Hematopoietic multipotent progenitor cell treated with erythropoietin and hydrocortisone succinate and interleukin-3 and kit ligand, for 17 days (in vitro differentiated cells): ENCODE data around the gene FAM76B.
A peak's percentile ranks its signal among the peaks of the same experiment; 100 is the strongest.
"Not testable (repeated sequence)": the region's sequence is repeated elsewhere in the genome, so short reads cannot be mapped to it uniquely, and the experiment has no call there.

Experiments
- DNase-seq: peaks from one replicate; pipeline ENCODE4 v3.0.0-alpha.2; 2015; ENCODE audit warnings: low spot score

Gene FAM76B

DNA sequence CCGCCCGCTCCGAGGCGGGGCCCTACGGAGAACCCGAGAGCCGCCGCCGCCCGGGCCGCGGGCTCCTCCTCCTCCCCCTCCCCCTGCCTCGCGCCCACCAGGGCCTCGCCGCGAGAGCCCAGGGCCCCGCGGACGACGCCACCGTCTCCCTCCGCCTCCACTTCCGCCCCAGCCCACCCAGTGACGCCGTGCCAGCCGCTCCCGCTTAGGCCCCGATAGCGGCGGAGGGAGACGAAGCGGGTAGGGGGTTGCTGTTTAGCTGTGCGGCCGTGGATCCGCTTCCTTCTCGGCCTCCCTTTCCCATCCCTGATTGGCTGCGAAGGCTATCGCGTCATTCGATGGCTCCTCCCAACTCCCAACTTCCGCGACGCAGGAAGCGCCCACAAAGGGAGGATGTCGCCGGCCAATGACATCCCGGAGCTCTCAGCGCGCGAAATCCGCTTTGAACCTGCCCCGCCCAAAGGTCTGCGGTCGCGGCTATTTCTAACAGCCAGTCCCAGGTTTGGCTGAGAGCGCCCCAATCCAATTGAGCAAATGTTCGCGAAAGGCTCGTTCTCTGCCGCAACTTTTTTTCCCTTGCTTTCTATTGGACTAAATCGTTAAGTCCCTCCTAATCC lies at the start of gene FAM76B:
Gene FAM76B, minus strand, starts transcription at position 277 of the 617 bp plus-strand sequence. CDS start 304 bp downstream, outside the sequence.
- DNase-seq, result peak; percentile 99

DNA sequence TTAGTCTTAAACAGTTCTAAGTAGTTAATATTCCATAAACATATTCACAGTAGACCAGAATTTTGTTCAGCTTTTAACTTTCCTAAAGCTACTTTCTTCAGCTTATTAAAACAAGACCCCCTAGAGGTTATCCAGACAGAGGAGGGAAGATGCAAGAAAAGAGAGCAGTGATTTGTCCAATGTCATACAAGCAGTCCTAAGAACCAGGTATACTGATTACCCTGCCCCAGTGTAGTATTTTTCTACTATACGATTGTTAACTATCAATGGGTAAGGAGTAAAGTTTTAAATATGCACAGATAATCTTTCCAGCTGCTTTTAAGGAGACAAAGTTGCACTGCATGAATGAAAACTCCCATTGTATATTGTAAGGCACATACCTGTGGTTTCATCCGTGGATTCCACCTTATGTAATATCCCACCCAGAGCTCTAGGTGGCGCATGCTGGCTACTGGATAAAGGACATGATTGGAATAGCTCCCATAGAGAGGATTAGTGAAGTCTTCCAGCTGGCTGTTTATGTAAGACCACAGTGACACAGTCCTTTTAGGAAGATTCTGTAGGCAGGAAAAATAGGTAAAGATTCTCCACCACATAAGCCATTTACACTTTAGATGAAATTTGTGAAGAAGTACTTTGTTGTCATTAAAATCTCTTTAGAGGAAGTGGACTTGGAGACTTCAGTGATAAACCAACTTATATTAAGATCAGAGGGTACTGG lies 46.3 kb upstream of the FAM76B start:
- DNase-seq, result peak; percentile 75

DNA sequence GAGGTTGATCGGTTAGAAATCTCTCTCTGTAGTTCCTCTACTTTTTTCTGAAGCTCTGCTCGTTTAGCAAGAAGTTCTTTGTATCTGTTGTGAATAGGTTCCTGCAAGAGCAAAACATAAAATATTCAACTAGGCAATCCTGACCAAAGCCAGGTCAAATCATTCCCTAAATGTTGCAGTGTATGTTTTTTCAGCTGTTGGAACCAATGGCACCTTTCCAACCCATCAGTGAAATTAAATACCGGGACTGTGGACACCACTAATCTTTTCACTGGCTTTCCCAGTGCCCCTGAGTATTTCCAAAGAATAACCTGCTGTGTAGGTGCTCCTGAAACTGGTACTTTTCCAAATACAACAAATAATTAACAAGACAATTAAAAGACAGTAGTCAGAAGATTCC lies 45.8 kb upstream of the FAM76B start:
- DNase-seq, result no peak

DNA sequence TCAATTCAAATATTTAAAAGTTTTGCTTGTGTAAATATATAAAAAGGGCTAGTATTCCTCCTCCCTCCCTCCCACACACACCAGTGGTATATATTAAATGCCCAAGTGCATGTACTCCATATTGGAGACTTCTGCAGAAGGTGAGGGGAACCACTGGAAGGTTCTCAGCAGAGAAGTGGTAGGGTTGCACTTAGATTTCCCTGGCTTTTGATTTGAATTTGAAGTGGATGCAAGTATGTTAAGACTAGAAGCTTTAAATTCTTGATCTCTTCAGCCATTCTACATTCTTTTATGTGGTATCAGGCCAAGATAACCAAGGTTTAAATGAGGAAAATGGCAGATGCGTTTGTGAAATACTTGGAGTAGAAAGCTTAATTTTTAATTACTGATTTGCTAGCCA lies 43.8 kb upstream of the FAM76B start:
- no peak for DNase-seq

- no peak for DNase-seq
Measured at GRCh38 chr11:95832763-95833162, 43.2 kb upstream of the FAM76B start.

- DNase-seq, result no peak
Measured at GRCh38 chr11:95831198-95831883, 41.8 kb upstream of the FAM76B start.

- no peak for DNase-seq
Measured at GRCh38 chr11:95829580-95830259, 40.1 kb upstream of the FAM76B start.

DNA sequence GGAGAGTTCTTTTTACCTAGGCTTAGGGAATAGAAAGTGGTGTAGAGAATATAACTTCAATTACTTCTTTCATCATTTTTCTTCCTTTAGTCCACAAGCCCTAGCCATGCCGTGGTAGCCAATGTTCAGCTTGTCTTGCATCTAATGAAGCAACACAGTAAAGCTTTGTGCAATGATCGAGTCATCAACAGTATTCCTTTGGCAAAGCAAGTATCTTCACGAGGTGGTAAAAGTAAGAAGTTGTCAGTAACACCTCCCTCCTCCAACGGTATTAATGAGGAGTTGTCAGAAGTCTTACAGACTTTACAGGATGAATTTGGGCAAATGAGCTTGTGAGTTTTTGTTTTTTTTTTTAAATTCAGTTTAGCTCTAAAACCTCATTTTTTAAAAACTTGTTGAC lies 38.1 kb upstream of the FAM76B start:
- no peak for DNase-seq

DNA sequence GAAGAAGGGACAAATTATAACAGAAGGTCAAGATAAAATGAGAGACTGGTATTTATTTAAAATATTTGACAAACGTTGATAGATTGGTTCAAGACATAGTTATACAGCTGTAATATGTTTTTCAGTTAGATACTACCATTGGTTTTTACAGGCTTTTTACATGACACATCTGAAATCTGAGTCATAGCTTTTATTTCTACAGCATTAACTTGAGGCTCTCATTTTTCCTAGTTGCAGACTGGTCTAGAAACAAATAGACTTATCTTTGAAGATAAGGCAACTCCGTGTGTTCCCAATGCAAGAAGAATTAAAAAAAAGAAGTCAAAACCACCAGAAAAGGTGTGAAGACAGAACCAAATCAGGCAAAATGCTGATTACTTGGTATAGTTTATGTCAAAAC lies 32.1 kb upstream of the FAM76B start:
- DNase-seq, result no peak

GRCh38 chr11:95816037-95816436 lies 26.5 kb upstream of the FAM76B start:
- no peak for DNase-seq

DNA sequence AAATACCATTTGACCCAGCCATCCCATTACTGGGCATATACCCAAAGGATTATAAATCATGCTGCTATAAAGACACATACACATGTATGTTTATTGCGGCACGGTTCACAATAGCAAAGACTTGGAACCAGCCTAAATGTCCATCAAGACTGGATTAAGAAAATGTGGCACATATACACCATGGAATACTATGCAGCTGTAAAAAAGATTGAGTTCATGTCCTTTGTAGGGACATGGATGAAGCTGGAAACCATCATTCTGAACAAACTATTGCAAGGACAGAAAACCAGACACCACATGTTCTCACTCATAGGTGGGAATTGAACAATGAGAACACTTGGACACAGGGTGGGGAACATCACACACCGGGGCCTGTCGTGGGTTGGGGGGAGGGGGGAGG lies 21.5 kb upstream of the FAM76B start:
- not testable (repeated sequence) for DNase-seq

DNA sequence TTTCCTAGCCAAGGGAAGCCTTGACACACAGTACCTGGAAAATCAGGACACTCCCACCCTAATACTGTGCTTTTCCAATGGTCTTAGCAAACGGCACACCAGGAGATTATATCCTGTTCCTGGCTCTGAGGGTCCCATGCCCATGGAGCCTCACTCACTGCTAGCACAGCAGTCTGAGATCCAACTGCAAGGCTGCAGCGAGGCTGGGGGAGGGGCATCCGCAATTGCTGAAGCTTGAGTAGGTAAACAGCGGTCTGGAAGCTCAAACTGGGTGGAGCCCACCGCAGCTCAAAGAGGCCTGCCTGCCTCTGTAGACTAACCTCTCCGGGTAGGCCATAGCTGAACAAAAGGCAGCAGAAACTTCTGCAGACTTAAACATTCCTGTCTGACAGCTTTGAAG lies 16.9 kb upstream of the FAM76B start:
- not testable (repeated sequence) for DNase-seq

GRCh38 chr11:95805869-95806268 lies 16.3 kb upstream of the FAM76B start:
- DNase-seq, result no peak

DNA sequence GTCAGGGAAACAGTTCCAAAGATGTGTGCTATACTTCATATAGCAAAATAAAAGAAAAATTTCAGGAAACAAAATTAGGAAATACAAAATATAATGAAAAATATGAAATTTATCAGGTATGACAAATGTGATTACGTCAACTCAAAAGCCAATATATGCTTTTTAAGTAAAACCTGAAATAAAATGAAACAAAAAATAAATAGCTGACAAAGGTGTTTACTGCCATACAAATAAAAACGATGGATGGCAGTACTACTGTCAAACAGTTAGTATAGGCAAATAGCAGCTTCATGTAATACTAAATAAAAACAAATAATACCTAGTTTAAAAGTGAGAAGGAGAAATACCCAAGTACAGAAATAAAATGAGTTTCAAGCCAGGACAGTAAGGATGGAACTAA lies 14.4 kb upstream of the FAM76B start:
- DNase-seq, result no peak

DNA sequence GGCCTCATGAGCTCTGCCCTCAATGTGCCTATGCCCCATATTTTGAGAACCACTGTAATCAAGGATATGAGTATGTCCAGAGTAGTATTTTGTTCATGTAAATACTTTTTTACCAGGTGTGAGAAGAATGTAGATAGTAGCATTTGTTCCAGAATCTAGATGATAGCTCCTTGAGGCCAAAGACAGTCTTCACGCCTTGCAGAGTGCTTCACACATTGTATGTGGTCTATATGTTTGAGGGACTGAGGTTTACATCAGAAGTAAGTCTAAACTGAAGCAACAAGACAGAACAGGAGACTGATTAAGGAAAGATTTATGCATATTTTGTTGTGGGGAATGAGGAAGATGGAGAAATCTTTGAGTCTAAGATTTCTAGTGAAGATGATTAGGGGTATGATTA lies 13.2 kb upstream of the FAM76B start:
- DNase-seq, result no peak

DNA sequence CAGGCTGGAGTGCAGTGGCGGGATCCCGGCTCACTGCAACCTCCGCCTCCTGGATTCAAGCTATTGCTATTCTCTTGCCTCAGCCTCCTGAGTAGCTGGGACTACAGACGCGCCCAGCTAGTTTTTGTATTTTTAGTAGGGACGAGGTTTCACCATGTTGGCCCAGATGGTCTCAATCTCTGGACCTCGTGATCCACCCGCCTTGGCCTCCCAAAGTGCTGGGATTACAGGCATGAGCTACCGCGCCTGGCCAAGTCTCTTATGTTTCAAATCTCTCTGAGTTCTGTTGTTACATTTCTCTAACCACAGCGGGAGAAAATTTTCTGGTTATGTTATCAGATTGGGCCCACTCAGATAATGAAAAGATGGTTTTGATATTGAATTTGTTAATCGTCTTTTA lies 10.9 kb upstream of the FAM76B start:
- no peak for DNase-seq

GRCh38 chr11:95799546-95799945 lies 10.0 kb upstream of the FAM76B start:
- no peak for DNase-seq

- no peak for DNase-seq
Measured at GRCh38 chr11:95796501-95796900, 6.9 kb upstream of the FAM76B start.

- DNase-seq, result no peak
Measured at GRCh38 chr11:95795627-95796295, 6.2 kb upstream of the FAM76B start.

DNA sequence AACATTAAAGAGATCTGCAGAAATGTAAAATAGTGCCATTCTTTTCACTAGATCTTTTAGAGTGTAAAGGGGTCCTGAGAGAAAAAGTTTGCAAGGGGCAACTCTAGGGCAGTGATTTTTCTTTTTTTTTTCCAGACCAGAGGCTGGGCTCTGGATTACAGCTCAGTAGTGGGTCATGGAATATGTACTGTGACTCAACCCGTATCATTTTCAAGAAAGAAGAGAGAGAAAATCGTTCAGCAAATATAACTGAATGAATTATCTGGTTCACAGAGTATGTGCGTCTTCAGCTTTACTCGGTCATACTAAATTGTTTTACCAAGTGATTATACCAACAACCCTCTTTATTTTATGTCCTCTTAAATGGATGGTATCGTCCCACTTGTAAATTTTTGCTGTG lies 4.5 kb upstream of the FAM76B start:
- DNase-seq, result no peak

DNA sequence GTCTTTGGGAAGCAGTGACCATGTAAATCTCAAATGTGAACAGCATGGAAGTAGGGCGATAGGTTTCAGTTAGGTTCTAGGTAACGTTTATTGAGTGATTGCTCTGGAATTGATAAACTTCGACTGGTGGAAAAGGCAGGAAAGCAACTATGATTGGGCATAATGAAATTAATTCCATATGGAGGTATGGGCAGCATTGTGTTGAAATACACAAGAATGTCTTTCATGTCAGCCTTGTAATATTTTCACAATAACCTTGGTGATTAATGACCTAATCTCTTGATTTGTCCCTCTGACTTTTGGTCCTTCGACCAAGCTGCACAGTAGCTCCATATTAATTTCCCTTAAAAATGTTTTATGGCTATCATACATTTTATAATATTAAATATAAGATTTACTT lies 3.5 kb upstream of the FAM76B start:
- DNase-seq, result no peak

DNA sequence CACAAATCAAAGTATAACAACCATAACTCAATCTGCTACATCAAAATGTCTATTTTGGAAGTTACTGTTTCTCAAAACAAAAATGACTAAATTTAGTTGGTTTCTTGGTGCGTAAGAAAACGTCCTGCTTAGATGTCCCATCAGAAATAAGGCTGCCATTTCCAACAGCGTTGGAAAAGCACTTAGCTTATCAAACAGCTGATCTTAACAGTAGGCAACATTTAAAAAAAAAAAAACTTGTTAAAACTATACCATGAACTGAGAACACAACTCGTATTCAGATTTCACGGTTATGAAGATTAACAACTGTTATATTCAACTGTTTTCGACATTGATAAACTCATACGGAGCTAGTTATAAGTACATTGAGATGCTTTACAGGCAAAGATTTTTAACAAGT lies 3.1 kb upstream of the FAM76B start:
- DNase-seq, result no peak
